Activated CD8-positive, alpha-beta T cell treated with anti-CD3 and anti-CD28 coated beads for 36 hours (primary cell): Measurements from ENCODE around the gene GSTA2. TPM values are rescaled to one million over a fixed set of nuclear protein-coding genes. Genes with fewer than 3 reads are reported as not detected.
"Not testable (repeated sequence)": the region's sequence is repeated elsewhere in the genome, so short reads cannot be mapped to it uniquely, and the experiment has no call there.

Source experiments
- ATAC-seq: fragments of 200-7000 bp; cut with Tn5 transposase; one replicate; pipeline ENCODE4 v1.10.0; 2021; ENCODE audit warnings: mild to moderate bottlenecking, moderate library complexity
- CTCF ChIA-PET: fragments of 350-600 bp; sonication (Branson Sonifier 250); formaldehyde crosslinking; loops from one replicate; lab custom pipeline; 2021; ENCODE audit warnings: antibody characterized with exemption; lab: Charles Lee
- POLR2A ChIA-PET: fragments of 350-600 bp; sonication (Branson Sonifier 250); formaldehyde crosslinking; loops from one replicate; lab custom pipeline; 2021; ENCODE audit warnings: antibody characterized with exemption; lab: Charles Lee
- DNase-seq: peaks from one replicate; pipeline ENCODE4 v3.0.0-alpha.2; 2020
- H3K27ac Mint-ChIP-seq: one replicate; pipeline ENCODE4 v1.8.0; 2021; ENCODE audit warnings: mild to moderate bottlenecking, mixed read lengths
- H3K27me3 Mint-ChIP-seq: one replicate; pipeline ENCODE4 v1.8.0; 2021; ENCODE audit warnings: mixed read lengths
- H3K36me3 Mint-ChIP-seq: one replicate; pipeline ENCODE4 v1.8.0; 2021; ENCODE audit warnings: low read depth, mixed read lengths
- H3K4me1 Mint-ChIP-seq: one replicate; pipeline ENCODE4 v1.8.0; 2021; ENCODE audit warnings: low read depth, mixed read lengths
- H3K4me3 Mint-ChIP-seq: one replicate; pipeline ENCODE4 v1.8.0; 2021; ENCODE audit warnings: mild to moderate bottlenecking, moderate library complexity, mixed read lengths
- H3K9me3 Mint-ChIP-seq: one replicate; pipeline ENCODE4 v1.8.0; 2021; ENCODE audit warnings: mixed read lengths
- CTCF ChIP-seq: fragments of 200-600 bp; IDR thresholded peaks from one replicate; pipeline ENCODE4 v1.8.0; 2022; ENCODE audit warnings: antibody characterized with exemption, mild to moderate bottlenecking
- intact Hi-C: fragments of 100-400 bp; cut with micrococcal nuclease; formaldehyde crosslinking; loops from one replicate; pipeline ENCODE4 v1.10.0; 2022
- total RNA-seq, 2 experiments: library from RNA; stranded (reverse); gene quantifications; one replicate each; pipeline ENCODE4 v1.2.3, GENCODE V29; 2021

Gene GSTA2
- total RNA-seq, 2 experiments from 2014 or later: not detected

DNA sequence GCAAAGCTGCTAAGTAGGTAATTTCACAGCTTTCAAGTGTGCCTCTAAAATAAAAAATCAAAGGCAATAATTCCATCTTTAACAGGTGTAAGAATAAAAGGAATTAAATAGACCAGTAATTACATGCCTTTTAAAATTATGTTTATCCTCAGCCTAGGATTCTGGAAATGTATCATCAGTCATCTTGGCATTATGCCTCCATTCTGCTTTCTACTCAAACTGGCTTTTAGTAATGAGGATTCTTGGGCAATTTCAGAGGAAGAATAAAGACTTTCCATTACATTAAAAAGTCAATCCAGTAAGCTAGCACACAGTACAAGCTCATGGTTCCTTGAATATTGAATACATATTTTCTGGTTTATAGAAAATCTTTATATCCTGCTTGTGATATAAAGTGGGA, 44.7 kb downstream of the GSTA2 start:
- Mint-ChIP-seq H3K36me3 (no peaks in the 10 kb centered on the region), H3K4me3 (no peak overlapping the region), H3K27me3 (peaks cover 6% of the 10 kb centered on the region), H3K4me1 (no peaks in the 10 kb centered on the region), H3K27ac (no peak overlapping the region), H3K9me3 (no peaks in the 10 kb centered on the region)
- intact Hi-C loops: no loop called here
- CTCF ChIA-PET: interaction anchor here (1.1 to 1.6 kb wide), 3 partner anchors 9 to 352 kb away, joined by 3 to 4 read pairs (median 3); no protein-coding TSS in a partner anchor
- ATAC-seq (no peak), DNase-seq (no peak)
- TF ChIP-seq CTCF: no peak
- POLR2A ChIA-PET: no interaction called here

DNA sequence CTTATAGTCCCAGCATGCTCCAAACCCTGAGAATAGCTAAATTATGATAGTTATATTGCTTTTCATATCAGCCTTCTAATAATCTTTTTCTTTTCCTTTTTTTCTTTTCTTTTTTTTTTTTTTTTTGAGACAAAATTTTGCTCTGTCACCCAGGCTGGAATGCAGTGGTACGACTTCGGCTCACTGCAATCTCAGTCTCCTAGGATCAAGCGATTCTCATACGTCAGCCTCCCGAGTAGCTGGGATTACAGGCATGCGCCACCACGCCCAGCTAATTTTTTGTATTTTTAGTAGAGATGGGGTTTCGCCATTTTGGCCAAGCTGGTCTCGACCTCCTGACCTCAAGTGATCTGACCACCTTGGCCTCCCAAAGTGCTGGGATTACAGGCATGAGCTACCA, 48.5 kb downstream of the GSTA2 start:
- H3K9me3 Mint-ChIP-seq, H3K27ac Mint-ChIP-seq, intact Hi-C loops, ATAC-seq, H3K36me3 Mint-ChIP-seq, H3K4me3 Mint-ChIP-seq, H3K4me1 Mint-ChIP-seq, POLR2A ChIA-PET, H3K27me3 Mint-ChIP-seq, DNase-seq: not testable (repeated sequence)
- CTCF ChIA-PET: interaction anchor here (1.9 kb wide), 1 partner anchor 10 kb away, joined by 7 read pairs; no protein-coding TSS in a partner anchor

DNA sequence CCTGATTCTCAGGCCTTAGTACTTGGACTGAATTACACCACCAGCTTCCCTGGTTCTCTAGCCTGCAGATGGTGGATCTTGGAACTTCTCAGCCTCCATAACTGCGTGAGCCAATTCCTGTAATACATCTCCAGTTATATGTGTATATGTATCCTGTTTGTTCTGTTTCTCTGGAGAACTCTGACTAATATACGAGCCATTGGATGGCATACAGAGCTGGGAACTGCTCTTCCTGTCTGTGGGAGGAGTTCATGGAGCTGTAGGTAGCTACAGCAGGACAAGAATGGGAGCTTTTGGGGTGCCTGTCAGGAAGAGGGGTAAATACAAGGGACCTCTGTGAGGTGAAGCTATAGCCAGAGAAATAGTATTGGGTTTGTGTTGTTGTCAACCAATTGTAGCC, 51.1 kb downstream of the GSTA2 start:
- Mint-ChIP-seq H3K27me3 (peaks cover 6% of the 10 kb centered on the region), H3K9me3 (peaks cover 1% of the 10 kb centered on the region), H3K36me3 (no peaks in the 10 kb centered on the region), H3K4me3 (no peak overlapping the region), H3K4me1 (no peaks in the 10 kb centered on the region), H3K27ac (no peak overlapping the region)
- ChIA-PET POLR2A (no interaction called here), CTCF (interaction anchor here (2.0 kb wide), 1 partner anchor 12 kb away, joined by 6 read pairs; no protein-coding TSS in a partner anchor)
- intact Hi-C loops: no loop called here
- TF ChIP-seq CTCF: no peak
- DNase-seq (no peak), ATAC-seq (no peak)

DNA sequence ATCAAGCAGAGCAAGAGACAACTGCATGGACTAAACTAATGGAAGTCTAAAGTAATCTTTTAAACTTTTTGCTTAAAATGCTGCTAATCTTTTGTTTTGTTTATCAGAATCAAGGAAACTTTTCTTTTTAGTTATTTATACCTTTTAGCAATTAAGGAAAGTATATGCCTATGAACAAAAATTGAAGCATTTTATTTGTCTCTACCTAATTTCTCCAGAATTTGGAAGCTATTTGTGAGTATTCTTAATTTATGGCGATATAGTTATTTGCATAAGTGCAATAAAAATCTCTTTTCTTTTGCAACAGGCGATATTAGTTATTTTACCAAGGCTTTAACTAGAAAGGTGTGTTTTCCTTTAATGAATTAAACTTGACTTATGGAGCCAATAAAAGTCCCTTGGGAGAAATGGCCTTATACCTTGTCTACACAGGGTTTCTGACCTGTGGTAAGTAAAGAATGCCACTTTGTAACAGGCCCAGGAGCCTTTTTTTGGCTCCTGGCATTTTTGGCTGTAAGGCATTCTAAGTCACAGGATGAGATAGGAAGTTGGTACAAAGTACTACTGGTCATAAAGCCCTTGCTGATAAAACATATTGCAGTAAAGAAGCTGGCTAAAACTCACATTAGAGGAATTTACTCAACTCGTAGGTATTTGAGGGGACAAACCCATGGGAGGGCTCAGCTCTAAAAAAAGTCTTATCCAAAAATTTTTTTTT, 55.2 kb downstream of the GSTA2 start:
- no peak for TF ChIP-seq CTCF
- Mint-ChIP-seq H3K4me3 (no peak overlapping the region), H3K27ac (no peak overlapping the region), H3K9me3 (peaks cover 1% of the 10 kb centered on the region), H3K36me3 (no peaks in the 10 kb centered on the region), H3K27me3 (peaks cover 3% of the 10 kb centered on the region), H3K4me1 (no peaks in the 10 kb centered on the region)
- POLR2A ChIA-PET: interaction anchor here (0.6 kb wide), 1 partner anchor 228 kb away, joined by 4 read pairs; no protein-coding TSS in a partner anchor
- intact Hi-C loops: no loop called here
- DNase-seq (no peak), ATAC-seq (no peak)
- CTCF ChIA-PET: interaction anchor here (1.4 kb wide), 1 partner anchor 17 kb away, joined by 4 read pairs; no protein-coding TSS in a partner anchor

GRCh38 chr6:52706001-52706400, 57.3 kb downstream of the GSTA2 start:
- Mint-ChIP-seq H3K9me3 (peaks cover 1% of the 10 kb centered on the region), H3K36me3 (no peaks in the 10 kb centered on the region), H3K27me3 (peaks cover 5% of the 10 kb centered on the region), H3K27ac (no peak overlapping the region), H3K4me1 (no peaks in the 10 kb centered on the region), H3K4me3 (no peak overlapping the region)
- DNase-seq (no peak), ATAC-seq (no peak)
- CTCF ChIA-PET: interaction anchor here (0.8 kb wide), 2 partner anchors 10 to 176 kb away, joined by 3 read pairs; no protein-coding TSS in a partner anchor
- POLR2A ChIA-PET: no interaction called here
- intact Hi-C loops: no loop called here
- TF ChIP-seq CTCF: no peak

DNA sequence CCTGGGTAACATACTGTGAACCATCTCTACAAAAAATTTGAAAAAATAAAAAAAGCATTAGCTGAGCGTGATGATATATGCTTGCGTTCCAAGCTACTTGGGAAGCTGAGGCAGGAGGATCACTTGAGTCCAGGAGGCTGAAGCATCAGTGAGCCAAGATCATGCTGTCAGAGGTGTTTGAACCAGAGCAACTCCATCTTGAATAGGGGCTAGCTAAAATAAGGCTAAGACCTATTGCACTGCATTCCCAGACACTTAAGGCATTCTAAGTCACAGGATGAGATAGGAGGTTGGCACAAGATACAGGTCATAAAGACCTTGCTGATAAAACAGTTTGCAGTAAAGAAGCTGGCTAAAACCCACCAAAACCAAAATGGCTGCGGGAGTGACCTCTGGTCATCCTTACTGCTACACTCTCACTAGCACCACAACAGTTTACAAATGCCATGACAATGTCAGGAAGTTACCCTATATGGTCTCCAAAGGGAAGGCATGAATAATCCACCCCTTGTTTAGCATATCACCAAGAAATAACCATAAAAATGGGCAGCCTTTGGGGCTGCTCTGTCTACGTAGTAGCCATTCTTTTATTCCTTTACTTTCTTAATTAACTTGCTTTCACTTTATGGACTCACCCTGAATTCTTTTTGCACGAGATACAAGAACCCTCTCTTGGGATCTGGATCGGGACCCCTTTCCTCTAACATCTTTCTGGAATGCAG, 58.3 kb downstream of the GSTA2 start:
- CTCF ChIA-PET: interaction anchor here (0.7 kb wide), 1 partner anchor 14 kb away, joined by 3 read pairs; no protein-coding TSS in a partner anchor
- H3K36me3 Mint-ChIP-seq, H3K27ac Mint-ChIP-seq, H3K4me1 Mint-ChIP-seq, intact Hi-C loops, POLR2A ChIA-PET, H3K27me3 Mint-ChIP-seq, H3K4me3 Mint-ChIP-seq, DNase-seq, ATAC-seq, H3K9me3 Mint-ChIP-seq: not testable (repeated sequence)
